ENCODE data around the gene TPCN2.

DNA sequence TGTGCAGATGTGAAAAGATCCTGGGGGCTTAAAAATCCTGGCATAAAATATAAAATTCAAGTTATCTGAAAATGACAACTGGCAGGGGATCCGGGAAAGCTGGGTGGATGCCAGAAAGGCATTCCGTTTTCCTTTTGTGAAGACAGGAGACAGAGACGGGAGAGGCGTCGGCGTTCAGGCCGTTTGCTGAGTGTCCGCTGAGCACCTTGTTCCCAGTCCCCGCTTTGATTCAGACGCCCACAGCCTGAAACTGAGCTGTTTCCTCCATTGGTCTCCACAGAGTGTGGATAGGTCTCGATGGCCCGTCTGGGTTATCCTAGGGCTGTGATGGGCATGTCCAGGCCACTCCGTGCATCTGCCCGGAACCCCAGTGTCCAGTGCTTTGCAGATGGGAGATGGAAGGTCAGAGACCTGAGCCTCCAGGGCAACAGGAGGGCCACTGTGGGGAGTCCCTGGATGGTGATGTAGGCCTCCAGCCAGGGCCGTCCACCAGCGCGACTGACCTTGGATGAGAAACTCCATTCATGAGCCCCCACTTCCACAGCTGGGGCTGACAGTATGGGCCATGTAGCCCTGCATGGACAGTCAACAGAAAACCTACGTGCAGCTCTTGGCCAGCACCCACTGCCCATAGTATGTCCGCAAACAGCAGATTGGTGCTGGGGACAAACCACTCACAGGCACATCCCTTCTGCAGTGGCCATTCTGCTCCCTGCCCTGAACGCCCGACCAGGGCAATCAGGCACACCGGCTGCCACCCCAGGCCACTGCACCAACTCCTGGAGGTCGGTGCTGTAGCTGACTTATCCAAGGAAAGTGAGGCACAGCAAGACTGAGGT lies 47.3 kb upstream of the TPCN2 start:
- TF ChIP-seq, protein P1, sequence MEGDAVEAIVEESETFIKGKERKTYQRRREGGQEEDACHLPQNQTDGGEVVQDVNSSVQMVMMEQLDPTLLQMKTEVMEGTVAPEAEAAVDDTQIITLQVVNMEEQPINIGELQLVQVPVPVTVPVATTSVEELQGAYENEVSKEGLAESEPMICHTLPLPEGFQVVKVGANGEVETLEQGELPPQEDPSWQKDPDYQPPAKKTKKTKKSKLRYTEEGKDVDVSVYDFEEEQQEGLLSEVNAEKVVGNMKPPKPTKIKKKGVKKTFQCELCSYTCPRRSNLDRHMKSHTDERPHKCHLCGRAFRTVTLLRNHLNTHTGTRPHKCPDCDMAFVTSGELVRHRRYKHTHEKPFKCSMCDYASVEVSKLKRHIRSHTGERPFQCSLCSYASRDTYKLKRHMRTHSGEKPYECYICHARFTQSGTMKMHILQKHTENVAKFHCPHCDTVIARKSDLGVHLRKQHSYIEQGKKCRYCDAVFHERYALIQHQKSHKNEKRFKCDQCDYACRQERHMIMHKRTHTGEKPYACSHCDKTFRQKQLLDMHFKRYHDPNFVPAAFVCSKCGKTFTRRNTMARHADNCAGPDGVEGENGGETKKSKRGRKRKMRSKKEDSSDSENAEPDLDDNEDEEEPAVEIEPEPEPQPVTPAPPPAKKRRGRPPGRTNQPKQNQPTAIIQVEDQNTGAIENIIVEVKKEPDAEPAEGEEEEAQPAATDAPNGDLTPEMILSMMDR (IDR thresholded peaks at IDR 0.05) = no peak
- no peak for TF ChIP-seq POLR2A (IDR thresholded peaks at IDR 0.05)
